Measurements from ENCODE around the gene TMC7. TPM values are rescaled to one million over a fixed set of nuclear protein-coding genes. Genes with fewer than 3 reads are reported as not detected.

TMC7 gene
- total and polyA plus RNA-seq, 2 experiments from 2014 or later: 0.54 to 1.4 TPM

DNA sequence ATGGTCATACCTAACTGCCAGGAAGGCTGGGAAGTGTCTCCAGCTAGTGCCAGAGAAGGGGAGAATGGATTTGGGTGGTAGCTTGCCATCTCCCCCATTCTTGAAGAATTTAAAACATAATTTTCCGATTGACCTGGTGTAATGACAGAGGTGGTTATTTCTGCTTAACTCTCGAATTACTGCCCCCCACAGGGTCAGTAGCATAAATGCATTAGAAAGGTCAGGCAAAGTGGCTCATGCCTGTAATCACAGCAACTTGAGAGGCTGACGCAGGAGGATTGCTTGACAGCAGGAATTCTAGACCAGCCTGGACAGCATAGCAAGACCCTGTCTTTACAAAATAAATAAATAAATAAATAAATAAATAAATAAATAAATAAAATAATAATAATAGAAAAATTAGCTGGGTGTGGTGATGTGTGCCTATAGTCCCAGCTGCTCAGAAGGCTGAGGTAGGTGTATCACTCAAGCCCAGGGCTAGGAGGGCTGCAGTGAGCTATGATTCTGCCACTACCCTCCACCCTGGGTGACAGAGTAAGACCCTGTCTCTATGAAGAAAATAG, 27.5 kb downstream of the TMC7 start:
- Histone ChIP-seq H3K4me2 (ENCODE audit: unreplicated experiment) (no peak overlapping the region), H2AFZ (no peak overlapping the region), H3F3A (ENCODE audit: insufficient read depth) (peaks cover 19% of the 10 kb centered on the region), H3K27ac (no peak overlapping the region), H3K9me2 (ENCODE audit: insufficient read depth) (no peaks in the 10 kb centered on the region), H3K4me1 (ENCODE audit: insufficient read depth) (peaks cover 15% of the 10 kb centered on the region; the same call in 1 of the 2 replicates), H3K9ac (no peak overlapping the region), H3K36me3 (ENCODE audit: low read depth) (no peaks in the 10 kb centered on the region), H3K4me3 (no peak overlapping the region), H3K79me2 (ENCODE audit: insufficient read depth) (no peaks in the 10 kb centered on the region), H3K9me3 (ENCODE audit: low read depth) (no peaks in the 10 kb centered on the region), H4K20me1 (ENCODE audit: insufficient read depth) (no peaks in the 10 kb centered on the region), H3K27me3 (replicated peaks; ENCODE audit: insufficient read depth) (no peaks in the 10 kb centered on the region)
- no peak for TF ChIP-seq EZH2phosphoT487 (IDR thresholded peaks at IDR 0.05; ENCODE audit: insufficient read depth, low read depth)
- no peak for TF ChIP-seq EZH2 (IDR thresholded peaks at IDR 0.05; ENCODE audit: insufficient read depth, poor library complexity, severe bottlenecking)
- no peak for DNase-seq
- in situ Hi-C loops (cut with MboI): no loop called here
- WGBS, 2 experiments (ENCODE audit: low coverage in 1 of 2, low lambda C conversion rate in 2 of 2, missing lambda C conversion rate in 2 of 2): 73 to 77% methylated on average over 3 of the region's 3 CpGs

DNA sequence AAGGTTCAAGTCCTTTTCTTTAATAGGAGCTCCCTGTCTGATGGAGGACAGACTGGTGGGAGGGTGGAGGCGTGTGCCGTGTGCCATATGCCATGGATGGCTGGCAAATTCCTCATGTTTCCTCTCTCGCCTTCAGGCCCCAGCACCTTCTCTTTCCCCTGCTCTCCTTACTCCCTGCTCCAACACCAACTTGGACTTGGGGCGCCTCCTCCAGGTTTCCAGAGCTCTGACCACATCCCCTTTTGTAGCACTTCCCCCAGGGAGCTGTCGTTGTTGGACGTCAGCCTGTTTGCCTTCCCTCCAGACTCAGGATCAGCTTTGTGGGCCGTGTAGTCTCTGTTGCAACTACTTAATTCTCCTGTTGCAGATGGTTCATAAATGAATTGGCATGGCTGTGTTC, 30.7 kb downstream of the TMC7 start:
- H3K4me3 ChIP-seq: no peak overlapping the region
- no peaks in the 10 kb centered on the region for H3K27me3 ChIP-seq (replicated peaks; ENCODE audit: insufficient read depth)
- H3K36me3 ChIP-seq (ENCODE audit: low read depth): no peaks in the 10 kb centered on the region
- H3K27ac ChIP-seq: no peak overlapping the region
- in situ Hi-C loops (cut with MboI): no loop called here
- H3K9me2 ChIP-seq (ENCODE audit: insufficient read depth): no peaks in the 10 kb centered on the region
- H4K20me1 ChIP-seq (ENCODE audit: insufficient read depth): no peaks in the 10 kb centered on the region
- no peaks in the 10 kb centered on the region for H3K9me3 ChIP-seq (ENCODE audit: low read depth)
- H3F3A ChIP-seq (ENCODE audit: insufficient read depth): peaks cover under 1% of the 10 kb centered on the region; the same call in 1 of the 2 replicates
- TF ChIP-seq EZH2phosphoT487 (IDR thresholded peaks at IDR 0.05; ENCODE audit: insufficient read depth, low read depth) (no peak), EZH2 (IDR thresholded peaks at IDR 0.05; ENCODE audit: insufficient read depth, poor library complexity, severe bottlenecking) (no peak)
- no peak overlapping the region for H2AFZ ChIP-seq
- no peaks in the 10 kb centered on the region for H3K79me2 ChIP-seq (ENCODE audit: insufficient read depth)
- H3K4me2 ChIP-seq (ENCODE audit: unreplicated experiment): no peak overlapping the region
- H3K4me1 ChIP-seq (ENCODE audit: insufficient read depth): no peaks in the 10 kb centered on the region; the same call in 1 of the 2 replicates
- WGBS, 2 experiments (ENCODE audit: low coverage in 1 of 2, low lambda C conversion rate in 2 of 2, missing lambda C conversion rate in 2 of 2): 62 to 68% methylated on average over 7 of the region's 7 CpGs
- peak; percentile 30 for DNase-seq
- no peak overlapping the region for H3K9ac ChIP-seq

DNA sequence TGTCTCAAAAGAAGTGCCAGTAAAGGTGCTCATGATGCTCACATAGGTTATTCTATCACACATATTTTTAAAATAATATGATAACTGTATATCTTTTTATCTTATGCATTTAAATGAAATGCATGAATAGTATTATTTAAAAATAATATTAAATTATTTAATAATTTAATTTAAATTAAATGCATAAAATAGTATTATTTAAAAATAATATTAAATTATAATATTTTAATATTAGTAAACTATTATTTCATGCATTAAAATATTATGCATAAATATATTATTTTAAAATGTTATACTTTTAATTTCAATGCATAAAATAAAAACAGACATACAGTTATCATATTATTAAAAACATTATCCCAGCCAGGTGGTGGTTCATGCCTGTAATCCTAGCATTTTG, 33.4 kb downstream of the TMC7 start:
- Histone ChIP-seq H3K27ac (no peak overlapping the region), H3K9me2 (ENCODE audit: insufficient read depth) (no peaks in the 10 kb centered on the region), H3K27me3 (replicated peaks; ENCODE audit: insufficient read depth) (no peaks in the 10 kb centered on the region), H3K36me3 (ENCODE audit: low read depth) (no peaks in the 10 kb centered on the region), H3K4me1 (ENCODE audit: insufficient read depth) (no peaks in the 10 kb centered on the region; the same call in 1 of the 2 replicates), H4K20me1 (ENCODE audit: insufficient read depth) (no peaks in the 10 kb centered on the region), H3K4me3 (no peak overlapping the region), H3K79me2 (ENCODE audit: insufficient read depth) (no peaks in the 10 kb centered on the region), H2AFZ (no peak overlapping the region), H3K4me2 (ENCODE audit: unreplicated experiment) (no peak overlapping the region), H3F3A (ENCODE audit: insufficient read depth) (no peaks in the 10 kb centered on the region), H3K9ac (no peak overlapping the region), H3K9me3 (ENCODE audit: low read depth) (no peaks in the 10 kb centered on the region)
- no peak for TF ChIP-seq EZH2phosphoT487 (IDR thresholded peaks at IDR 0.05; ENCODE audit: insufficient read depth, low read depth)
- TF ChIP-seq EZH2 (IDR thresholded peaks at IDR 0.05; ENCODE audit: insufficient read depth, poor library complexity, severe bottlenecking): no peak
- no peak for DNase-seq
- in situ Hi-C loops (cut with MboI): no loop called here

DNA sequence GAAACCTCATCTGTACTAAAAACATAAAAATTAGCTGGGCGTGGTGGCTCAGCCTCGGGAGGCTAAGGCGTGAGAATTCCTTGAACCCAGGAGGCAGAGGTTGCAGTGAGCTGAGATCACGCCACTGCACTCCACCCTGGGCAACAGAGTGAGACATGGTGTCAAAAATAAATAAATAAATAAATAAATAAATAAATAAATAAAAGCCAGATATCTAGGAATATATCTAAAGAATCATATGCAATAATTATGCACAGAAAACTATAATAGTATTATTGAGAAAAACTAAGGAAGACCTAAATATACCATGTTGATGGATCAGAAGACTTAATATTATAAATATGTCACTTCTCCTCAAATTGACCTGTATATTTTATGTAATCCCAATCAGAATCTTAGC, 37.0 kb downstream of the TMC7 start:
- whole genome bisulfite sequencing, 2 experiments (ENCODE audit: low coverage in 1 of 2, low lambda C conversion rate in 2 of 2, missing lambda C conversion rate in 2 of 2): 67 to 77% methylated on average over 4 of the region's 4 CpGs
- Histone ChIP-seq H3K9me2 (ENCODE audit: insufficient read depth) (no peaks in the 10 kb centered on the region), H3K27ac (no peak overlapping the region), H3K79me2 (ENCODE audit: insufficient read depth) (no peaks in the 10 kb centered on the region), H3F3A (ENCODE audit: insufficient read depth) (no peaks in the 10 kb centered on the region), H3K4me2 (ENCODE audit: unreplicated experiment) (no peak overlapping the region), H3K36me3 (ENCODE audit: low read depth) (no peaks in the 10 kb centered on the region), H4K20me1 (ENCODE audit: insufficient read depth) (no peaks in the 10 kb centered on the region), H3K4me3 (no peak overlapping the region), H3K27me3 (replicated peaks; ENCODE audit: insufficient read depth) (no peaks in the 10 kb centered on the region), H3K9ac (no peak overlapping the region), H3K4me1 (ENCODE audit: insufficient read depth) (no peaks in the 10 kb centered on the region; the same call in 1 of the 2 replicates), H2AFZ (no peak overlapping the region), H3K9me3 (ENCODE audit: low read depth) (no peaks in the 10 kb centered on the region)
- in situ Hi-C loops (cut with MboI): no loop called here
- TF ChIP-seq EZH2phosphoT487 (IDR thresholded peaks at IDR 0.05; ENCODE audit: insufficient read depth, low read depth): no peak
- TF ChIP-seq EZH2 (IDR thresholded peaks at IDR 0.05; ENCODE audit: insufficient read depth, poor library complexity, severe bottlenecking): no peak
- no peak for DNase-seq

DNA sequence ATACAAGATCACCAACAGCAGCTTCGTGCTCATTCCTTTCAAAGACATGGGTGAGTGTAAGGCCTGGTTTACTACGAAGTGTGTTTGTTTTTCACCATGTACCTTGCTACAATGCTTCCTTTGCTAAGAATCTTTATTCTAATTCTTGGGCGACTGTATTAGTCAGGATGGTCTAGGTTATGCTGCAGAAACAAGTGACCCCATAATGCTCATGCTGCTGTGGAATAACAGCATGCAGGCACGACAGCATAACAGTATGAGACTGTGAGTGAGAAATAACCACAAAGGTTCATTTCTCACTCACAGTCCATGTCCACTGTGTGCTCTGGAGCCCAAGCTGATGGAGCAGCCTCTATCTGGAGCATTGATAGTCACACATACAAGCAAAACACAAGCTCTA, 38.0 kb downstream of the TMC7 start:
- H3K4me2 ChIP-seq (ENCODE audit: unreplicated experiment): no peak overlapping the region
- no peaks in the 10 kb centered on the region; the same call in 1 of the 2 replicates for H3K4me1 ChIP-seq (ENCODE audit: insufficient read depth)
- no peak overlapping the region for H3K27ac ChIP-seq
- no peak overlapping the region for H3K4me3 ChIP-seq
- no peaks in the 10 kb centered on the region for H3K79me2 ChIP-seq (ENCODE audit: insufficient read depth)
- no peaks in the 10 kb centered on the region for H3K27me3 ChIP-seq (replicated peaks; ENCODE audit: insufficient read depth)
- 60 to 70% methylated on average over 4 of the region's 4 CpGs for WGBS, 2 experiments (ENCODE audit: low coverage in 1 of 2, low lambda C conversion rate in 2 of 2, missing lambda C conversion rate in 2 of 2)
- TF ChIP-seq EZH2phosphoT487 (IDR thresholded peaks at IDR 0.05; ENCODE audit: insufficient read depth, low read depth): no peak
- TF ChIP-seq EZH2 (IDR thresholded peaks at IDR 0.05; ENCODE audit: insufficient read depth, poor library complexity, severe bottlenecking): no peak
- no peaks in the 10 kb centered on the region for H4K20me1 ChIP-seq (ENCODE audit: insufficient read depth)
- no peak for DNase-seq
- H2AFZ ChIP-seq: no peak overlapping the region
- H3K9ac ChIP-seq: no peak overlapping the region
- no peaks in the 10 kb centered on the region for H3K9me3 ChIP-seq (ENCODE audit: low read depth)
- H3F3A ChIP-seq (ENCODE audit: insufficient read depth): no peaks in the 10 kb centered on the region
- in situ Hi-C loops (cut with MboI): no loop called here
- no peaks in the 10 kb centered on the region for H3K9me2 ChIP-seq (ENCODE audit: insufficient read depth)
- H3K36me3 ChIP-seq (ENCODE audit: low read depth): no peaks in the 10 kb centered on the region

Measured in GM23248 (cell line).